OCI-M2 (cell line): ENCODE data around the gene AQP4.

ENCODE experiments used
- DNase-seq: peaks from one replicate; lab custom pipeline; 2025; ENCODE audit not compliant: unreplicated experiment; lab: John Stamatoyannopoulos, UW

Gene AQP4, protein sequence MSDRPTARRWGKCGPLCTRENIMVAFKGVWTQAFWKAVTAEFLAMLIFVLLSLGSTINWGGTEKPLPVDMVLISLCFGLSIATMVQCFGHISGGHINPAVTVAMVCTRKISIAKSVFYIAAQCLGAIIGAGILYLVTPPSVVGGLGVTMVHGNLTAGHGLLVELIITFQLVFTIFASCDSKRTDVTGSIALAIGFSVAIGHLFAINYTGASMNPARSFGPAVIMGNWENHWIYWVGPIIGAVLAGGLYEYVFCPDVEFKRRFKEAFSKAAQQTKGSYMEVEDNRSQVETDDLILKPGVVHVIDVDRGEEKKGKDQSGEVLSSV

GRCh38 chr18:26865557-26865956 lies at the start of gene AQP4:
Gene AQP4, minus strand, starts transcription at chr18:26865707. Its CDS starts 18 bp downstream, at chr18:26865689.
- no peak for DNase-seq

GRCh38 chr18:26911840-26912239 lies 46.3 kb upstream of the AQP4 start:
- DNase-seq: no peak

GRCh38 chr18:26909599-26910290 lies 44.2 kb upstream of the AQP4 start:
- no peak for DNase-seq

GRCh38 chr18:26908906-26909305 lies 43.4 kb upstream of the AQP4 start:
- DNase-seq: no peak

- DNase-seq: no peak
Observed at GRCh38 chr18:26902291-26902690, 36.8 kb upstream of the AQP4 start.

DNA sequence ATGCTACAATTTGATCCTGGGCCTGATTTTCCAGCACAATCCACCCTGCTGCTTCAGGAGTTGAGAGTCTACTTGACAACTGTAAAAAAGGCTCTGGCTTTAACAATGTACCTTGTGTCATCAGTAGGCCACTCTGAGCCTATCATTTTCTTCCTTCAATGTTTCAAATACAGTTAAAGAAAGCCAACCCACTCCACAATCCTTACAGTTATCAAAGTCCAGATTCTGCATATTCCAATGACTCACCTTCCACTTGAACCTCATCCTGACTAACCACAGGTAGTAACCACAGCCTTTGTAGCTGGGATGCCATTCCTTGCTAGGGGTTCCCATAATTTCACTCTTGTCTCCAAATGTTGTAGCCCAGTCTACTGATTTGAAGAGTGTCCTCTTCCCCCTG lies 35.5 kb upstream of the AQP4 start:
- DNase-seq: no peak

DNA sequence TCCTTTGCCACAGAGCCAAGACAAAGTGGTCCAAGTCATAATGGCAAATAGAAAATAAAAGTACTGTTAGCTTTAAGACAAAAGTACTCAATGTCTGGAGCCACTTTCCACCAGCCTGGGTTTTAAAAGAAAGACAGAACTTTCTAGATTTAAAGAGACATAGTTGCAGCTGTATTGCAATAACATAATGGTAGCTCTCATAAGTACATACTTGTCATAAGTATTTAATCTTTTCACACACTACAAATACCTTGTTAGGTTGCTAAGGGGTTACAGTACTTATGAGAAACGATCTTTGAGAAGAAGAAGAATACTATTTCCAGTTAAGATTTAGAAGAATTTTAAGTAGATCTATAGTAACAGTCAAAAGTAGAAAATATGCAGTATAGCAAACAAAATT lies 28.9 kb upstream of the AQP4 start:
- DNase-seq: no peak

GRCh38 chr18:26893996-26894395 lies 28.5 kb upstream of the AQP4 start:
- no peak for DNase-seq

GRCh38 chr18:26888259-26888658 lies 22.8 kb upstream of the AQP4 start:
- DNase-seq: no peak

DNA sequence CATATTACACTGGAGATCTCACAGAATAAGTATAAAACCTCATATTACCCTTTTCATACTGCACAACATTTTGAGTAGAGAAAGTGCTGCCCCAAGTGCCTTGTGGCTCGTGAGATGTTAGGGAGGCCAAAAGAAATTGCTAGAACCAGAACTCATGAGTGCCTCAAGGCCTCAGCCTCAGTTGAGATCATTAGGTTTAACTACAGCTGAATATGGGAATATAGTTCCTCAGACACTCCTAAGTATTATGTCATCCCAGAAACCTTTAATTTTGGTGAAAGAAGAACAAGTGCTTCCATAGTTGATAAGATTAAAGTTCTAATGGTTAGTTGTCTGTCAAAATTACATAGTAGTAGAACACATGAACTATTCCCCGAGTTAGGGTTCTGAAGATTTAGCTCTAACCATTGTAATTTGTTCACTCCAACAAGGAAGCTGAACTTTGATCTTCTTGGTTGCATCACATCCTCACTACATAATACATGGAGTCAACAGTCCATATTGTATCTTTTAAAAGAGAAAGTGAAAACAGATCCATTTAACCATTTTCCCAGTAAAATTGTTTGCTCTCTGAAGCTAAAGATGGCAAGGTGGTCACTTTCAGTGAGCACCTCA lies 9.6 kb upstream of the AQP4 start:
- no peak for DNase-seq

- no peak for DNase-seq
Observed at GRCh38 chr18:26874283-26874682, 8.8 kb upstream of the AQP4 start.

GRCh38 chr18:26869640-26870039 lies 4.1 kb upstream of the AQP4 start:
- no peak for DNase-seq

DNA sequence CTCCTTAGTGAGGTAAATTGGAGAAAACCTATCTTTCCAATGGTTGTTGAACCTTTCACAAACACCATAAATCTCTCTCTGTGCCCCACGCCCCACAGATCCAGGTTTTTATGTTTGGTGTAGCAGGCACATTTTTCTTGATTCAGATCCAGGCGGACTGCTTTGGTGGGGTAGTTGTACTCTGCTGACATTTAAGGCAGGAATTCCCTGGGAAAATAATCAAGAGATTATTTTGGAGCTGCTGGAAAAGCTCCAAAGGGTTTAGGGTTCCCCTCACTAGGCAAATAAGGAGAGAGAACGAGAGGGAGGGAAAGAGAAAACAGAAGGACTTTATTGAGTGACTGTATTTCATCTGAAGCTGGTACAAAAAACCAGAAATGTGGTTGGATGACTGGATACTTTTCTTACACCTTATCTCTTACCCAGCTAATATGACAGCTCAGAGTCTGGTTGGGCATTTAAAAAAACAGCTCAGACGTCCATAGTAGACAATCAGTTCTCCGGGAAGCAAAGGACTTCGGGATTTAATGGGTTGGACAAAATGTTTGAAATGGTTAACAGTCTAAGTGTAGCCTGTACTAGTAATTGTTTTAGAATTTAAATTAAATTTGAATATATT lies 3.6 kb upstream of the AQP4 start:
- no peak for DNase-seq

DNA sequence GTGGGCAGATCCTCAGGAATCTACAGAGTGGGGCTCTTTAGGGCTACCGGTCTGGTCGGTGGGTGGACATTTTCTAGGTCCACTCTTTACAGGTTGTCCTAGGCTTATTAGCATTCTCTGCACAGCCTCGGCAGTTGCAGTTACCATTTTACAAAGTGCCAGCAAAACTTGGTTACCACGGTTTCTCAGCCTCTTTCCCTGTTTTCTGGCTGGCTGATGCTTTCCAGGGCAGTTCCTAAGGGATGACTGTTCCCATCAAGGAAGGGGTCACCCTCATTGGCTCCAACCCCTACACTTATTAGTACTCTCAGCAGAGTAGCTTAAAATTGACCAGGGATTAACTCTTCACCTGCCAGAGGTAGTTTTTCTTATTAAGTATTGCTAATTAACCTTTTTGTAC lies 2.0 kb upstream of the AQP4 start:
- DNase-seq: no peak

DNA sequence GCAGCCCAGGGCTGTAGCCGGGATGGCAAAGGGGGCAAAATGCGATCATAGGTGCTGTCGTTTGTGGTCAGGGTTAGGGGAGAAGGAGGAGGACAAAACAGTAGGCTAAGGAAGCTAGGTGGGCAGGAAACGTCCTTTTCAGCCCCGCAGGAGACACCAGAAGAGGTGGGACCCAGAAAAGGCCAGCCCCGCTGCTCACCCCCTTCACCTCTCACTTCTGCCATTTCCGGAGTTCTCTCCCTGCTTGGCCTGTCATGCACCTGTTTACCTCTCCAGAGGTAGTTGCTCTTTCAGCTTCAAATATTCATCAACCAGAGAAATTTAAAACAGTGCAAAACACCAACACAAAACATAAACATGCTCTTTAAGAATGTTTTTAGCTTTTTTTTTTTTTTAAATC lies 849 bp downstream of the AQP4 start:
- no peak for DNase-seq

DNA sequence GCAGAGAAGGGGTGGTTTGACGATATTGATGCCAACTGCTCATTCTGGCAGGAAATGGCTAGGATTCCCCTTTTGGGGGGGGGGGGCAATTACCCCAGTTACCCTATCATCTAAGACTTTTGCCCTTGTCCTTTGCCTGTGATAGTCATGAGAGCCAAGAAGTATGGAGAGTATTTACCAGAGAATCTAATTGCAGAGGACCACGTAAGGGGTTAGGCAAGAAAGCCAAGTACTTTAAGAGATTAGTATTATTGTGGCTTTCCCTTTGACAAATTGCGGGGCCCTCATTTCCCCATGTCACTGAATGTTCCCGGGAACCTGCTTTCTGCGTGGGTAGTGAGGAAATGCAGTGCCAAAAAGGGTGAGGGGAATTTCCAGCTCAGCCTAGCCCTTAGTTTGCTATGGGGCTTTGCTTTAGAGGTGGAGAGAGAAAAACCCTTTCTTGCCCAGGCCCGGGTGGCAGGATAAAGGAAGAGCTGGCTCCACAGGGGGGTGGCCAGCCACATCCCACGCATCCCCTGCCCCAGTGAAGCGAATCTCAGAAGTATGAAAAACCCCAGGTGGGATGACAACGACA lies 1.5 kb downstream of the AQP4 start:
- no peak for DNase-seq

DNA sequence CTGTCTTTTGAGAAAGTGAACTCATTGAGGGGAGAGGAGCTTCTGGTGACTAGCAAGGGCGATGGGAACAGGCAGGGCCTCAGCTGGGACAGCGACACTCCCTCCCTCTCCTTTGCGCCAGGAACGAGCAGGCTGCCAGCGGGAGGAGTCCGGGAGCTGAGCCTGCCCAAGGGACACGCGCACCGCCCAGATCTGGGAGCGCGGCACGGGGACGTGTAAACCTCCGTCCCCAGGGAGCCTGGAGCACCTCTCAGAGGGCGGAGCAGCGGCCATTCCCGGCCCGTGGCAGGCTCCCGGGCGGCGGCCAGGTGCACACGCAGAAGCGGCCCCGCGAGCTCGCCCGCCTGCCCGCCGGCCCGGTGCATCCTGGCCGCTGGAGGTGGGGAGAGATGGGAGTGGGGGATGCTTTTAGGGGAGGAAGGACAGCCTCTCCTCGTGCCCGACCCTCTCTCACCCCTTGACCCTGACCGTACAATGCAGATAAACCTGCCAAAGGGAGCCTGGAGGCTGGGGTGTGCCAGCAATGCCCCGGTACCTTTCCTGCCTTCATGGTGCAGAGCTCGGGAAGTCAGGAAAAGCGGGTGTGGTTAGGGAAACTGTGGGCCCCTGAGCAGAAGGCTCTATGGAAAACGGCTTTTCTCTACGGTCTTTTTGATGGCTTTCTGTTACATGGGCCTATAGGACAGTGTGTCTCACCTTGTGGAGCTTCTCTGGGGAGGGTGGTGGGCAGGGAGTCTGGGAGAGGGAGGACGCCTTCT lies 2.2 kb downstream of the AQP4 start:
- DNase-seq: no peak

DNA sequence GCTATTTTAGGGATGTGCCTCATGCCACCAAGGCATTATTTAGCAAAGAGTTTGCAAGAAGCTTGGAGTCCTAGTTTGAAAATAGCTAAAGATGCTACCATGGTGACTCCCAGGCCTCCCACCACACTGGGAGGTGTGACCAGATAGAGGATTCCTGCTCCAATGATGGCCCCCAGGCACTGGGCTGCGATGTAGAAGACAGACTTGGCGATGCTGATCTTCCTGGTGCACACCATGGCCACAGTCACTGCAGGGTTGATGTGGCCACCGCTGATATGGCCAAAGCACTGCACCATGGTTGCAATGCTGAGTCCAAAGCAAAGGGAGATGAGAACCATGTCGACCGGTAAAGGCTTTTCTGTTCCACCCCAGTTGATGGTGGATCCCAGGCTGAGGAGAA lies 3.4 kb downstream of the AQP4 start:
- no peak for DNase-seq

DNA sequence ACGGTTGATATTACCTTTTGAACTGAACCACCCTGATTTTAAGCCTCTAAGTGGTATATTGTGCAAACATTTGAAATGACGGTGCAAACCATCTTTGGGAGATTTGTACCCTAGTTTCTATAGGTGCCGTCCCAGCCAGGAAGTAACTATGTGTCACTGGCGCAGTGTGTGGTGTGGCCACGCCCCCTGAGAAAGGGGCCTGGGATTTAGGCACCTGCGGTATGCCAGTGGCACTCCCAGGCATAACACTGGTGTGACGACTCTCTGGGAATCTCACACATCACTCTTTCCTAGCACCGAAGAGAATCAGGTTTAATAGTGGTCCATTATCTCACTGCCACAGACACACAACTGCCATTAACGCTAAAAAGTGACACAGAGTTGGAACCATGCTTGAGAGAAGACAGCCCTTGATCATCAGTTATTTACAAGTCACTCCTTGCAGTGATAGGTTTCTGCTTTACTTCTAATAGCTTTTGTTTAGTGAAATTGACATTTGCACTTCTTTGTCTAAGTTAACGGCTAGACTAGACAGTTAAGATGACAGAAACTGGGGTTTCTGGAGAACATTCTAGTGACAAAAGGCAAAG lies 11.1 kb downstream of the AQP4 start:
- DNase-seq: no peak

- DNase-seq: no peak
Observed at GRCh38 chr18:26853401-26853800, 12.1 kb downstream of the AQP4 start.
